ENCODE data around the gene ERMAP. TPM values are rescaled to one million over a fixed set of nuclear protein-coding genes. Genes with fewer than 3 reads are reported as not detected.

ERMAP gene
- 10.9 TPM for total RNA-seq

GRCh38 chr1:42816585-42817439 is at the start of gene ERMAP, which contains the start of gene SVBP:
Gene ERMAP, plus strand, starts transcription at chr1:42817122. Its CDS starts 13,327 bp downstream, at chr1:42830449.
Gene SVBP, minus strand, starts transcription at chr1:42817397. Its CDS starts 853 bp downstream, at chr1:42816544.
- peak; percentile 87 for DNase-seq

GRCh38 chr1:42767510-42768000 is 49.4 kb upstream of the ERMAP start:
- DNase-seq, result no peak

GRCh38 chr1:42768172-42768571 is 48.8 kb upstream of the ERMAP start:
- no peak for DNase-seq

GRCh38 chr1:42769811-42770210 is 47.1 kb upstream of the ERMAP start:
- DNase-seq, result no peak

- no peak for DNase-seq
Measured at GRCh38 chr1:42773420-42773819, 43.5 kb upstream of the ERMAP start.

GRCh38 chr1:42774928-42775526 is 41.9 kb upstream of the ERMAP start:
- no peak for DNase-seq

GRCh38 chr1:42776502-42776901 is 40.4 kb upstream of the ERMAP start:
- no peak for DNase-seq

GRCh38 chr1:42777852-42778251 is 39.1 kb upstream of the ERMAP start:
- no peak for DNase-seq

- DNase-seq, result no peak
Measured at GRCh38 chr1:42779725-42780124, 37.2 kb upstream of the ERMAP start.

- no peak for DNase-seq
Measured at GRCh38 chr1:42780176-42780575, 36.7 kb upstream of the ERMAP start.

- DNase-seq, result no peak
Measured at GRCh38 chr1:42783092-42783491, 33.8 kb upstream of the ERMAP start.

- no peak for DNase-seq
Measured at GRCh38 chr1:42784547-42784945, 32.4 kb upstream of the ERMAP start.

GRCh38 chr1:42784946-42785693 is 31.8 kb upstream of the ERMAP start, which contains the start of gene TMEM269:
Gene TMEM269, plus strand, starts transcription at chr1:42784991. Its CDS starts 4,903 bp downstream, at chr1:42789894.
- no peak for DNase-seq

- no peak for DNase-seq
Measured at GRCh38 chr1:42786097-42786496, 30.8 kb upstream of the ERMAP start.

- no peak for DNase-seq
Measured at GRCh38 chr1:42788021-42788420, 28.9 kb upstream of the ERMAP start.

GRCh38 chr1:42793824-42794223 is 23.1 kb upstream of the ERMAP start:
- no peak for DNase-seq

GRCh38 chr1:42797414-42797813 is 19.5 kb upstream of the ERMAP start:
- no peak for DNase-seq

GRCh38 chr1:42797979-42798378 is 18.9 kb upstream of the ERMAP start:
- DNase-seq, result no peak

- peak; percentile 91 for DNase-seq
Measured at GRCh38 chr1:42801832-42802473, 15.0 kb upstream of the ERMAP start.

- no peak for DNase-seq
Measured at GRCh38 chr1:42806171-42806570, 10.8 kb upstream of the ERMAP start.

- DNase-seq, result no peak
Measured at GRCh38 chr1:42806593-42806992, 10.3 kb upstream of the ERMAP start.

GRCh38 chr1:42807056-42807668 is 9.8 kb upstream of the ERMAP start:
- DNase-seq, result peak; percentile 18

Data from skin of body (tissue), 2 donors.